PC-9 (cell line): Measurements from ENCODE around the gene FKBP7.

Experiments
- CTCF ChIP-seq: fragments of 200-600 bp; sonication (generic); conservative IDR thresholded peaks from 2 replicates; pipeline ENCODE4 v1.6.1; 2017; ENCODE audit warnings: mixed run types, antibody characterized with exemption, mild to moderate bottlenecking, moderate library complexity
- EZH2 ChIP-seq: fragments of 200-600 bp; sonication (generic); IDR thresholded peaks from 2 replicates; pipeline ENCODE4 v1.8.0; 2017; ENCODE audit warnings: antibody characterized with exemption, low read depth

- TF ChIP-seq CTCF: no peak
- no peak for TF ChIP-seq EZH2
These were observed 57.9 kb downstream of the FKBP7 start for GRCh38 chr2:178420463-178420999.
